Calu3 (cell line): Measurements from ENCODE around the gene PRB3. TPM values are rescaled to one million over a fixed set of nuclear protein-coding genes. Genes with fewer than 3 reads are reported as not detected.

Experiments
- Bru-seq: library from RNA; stranded (reverse); fragments of 400-500 nt; gene quantifications from one replicate; lab custom pipeline; 2021; lab: Mats Ljungman, UMichigan
- BruChase-seq, 2 experiments: library from RNA; stranded (reverse); fragments of 400-500 nt; gene quantifications; one replicate each; lab custom pipeline; 2021; lab: Mats Ljungman, UMichigan
- BruUV-seq: library from RNA; stranded (reverse); fragments of 400-500 nt; replicated peaks from 2 replicates; lab custom pipeline; 2021; lab: Mats Ljungman, UMichigan
- CTCF ChIA-PET: fragments of 300-600 bp; sonication (Branson Sonifier 250); formaldehyde crosslinking; loops from one replicate; lab custom pipeline; 2022; ENCODE audit warnings: antibody characterized with exemption; lab: Charles Lee
- DNase-seq: peaks from one replicate; pipeline ENCODE4 v3.0.0; 2022
- H3K27ac Mint-ChIP-seq: one replicate; pipeline ENCODE4 v1.8.0; 2022; ENCODE audit warnings: mixed read lengths; ENCODE audit not compliant: unreplicated experiment
- H3K27me3 Mint-ChIP-seq: one replicate; pipeline ENCODE4 v1.8.0; 2022; ENCODE audit warnings: mixed read lengths; ENCODE audit not compliant: unreplicated experiment
- H3K36me3 Mint-ChIP-seq: one replicate; pipeline ENCODE4 v1.8.0; 2022; ENCODE audit warnings: mild to moderate bottlenecking, moderate library complexity, mixed read lengths; ENCODE audit not compliant: insufficient read depth, unreplicated experiment
- H3K4me1 Mint-ChIP-seq: one replicate; pipeline ENCODE4 v1.8.0; 2022; ENCODE audit warnings: mild to moderate bottlenecking, low read depth, mixed read lengths; ENCODE audit not compliant: unreplicated experiment
- H3K4me3 Mint-ChIP-seq: one replicate; pipeline ENCODE4 v1.8.0; 2022; ENCODE audit warnings: mild to moderate bottlenecking, low read depth, moderate library complexity, mixed read lengths; ENCODE audit not compliant: unreplicated experiment
- H3K9me3 Mint-ChIP-seq: one replicate; pipeline ENCODE4 v1.8.0; 2022; ENCODE audit warnings: low read depth, mixed read lengths; ENCODE audit not compliant: unreplicated experiment
- CTCF ChIP-seq: fragments of 200-600 bp; IDR thresholded peaks from one replicate; pipeline ENCODE4 v1.8.0; 2022; ENCODE audit warnings: antibody characterized with exemption; ENCODE audit not compliant: unreplicated experiment
- intact Hi-C: fragments of 100-400 bp; cut with micrococcal nuclease; formaldehyde crosslinking; loops from one replicate; pipeline ENCODE4 v1.10.0; 2022; ENCODE audit not compliant: unreplicated experiment
- long read RNA-seq: library from polyadenylated mRNA; stranded (forward); transcript quantifications from one replicate; pipeline ENCODE4 v2.0.0, GENCODE V29; 2022
- total RNA-seq: library from RNA; stranded (reverse); gene quantifications from 2 replicates; pipeline ENCODE4 v1.2.3, GENCODE V29; 2022

The PRB3 gene
- not detected in 2 replicates for total RNA-seq
- not detected for Bru-seq, nascent RNA
- not detected for BruChase-seq, experiment 1, labeled RNA remaining after a 6-hour chase
- BruChase-seq, experiment 2, labeled RNA remaining after a 2-hour chase: not detected
- long read RNA-seq: 0 reads

GRCh38 chr12:11269607-11270006 is at the start of gene PRB3:
PRB3 (minus strand) TSS chr12:11269707; CDS start chr12:11269669, 38 bp downstream.
- H3K4me1 Mint-ChIP-seq: no peaks in the 10 kb centered on the region
- TF ChIP-seq CTCF: no peak
- BruUV-seq: no TSS peak
- H3K4me3 Mint-ChIP-seq: no peak within 1 kb of the TSS
- intact Hi-C loops: no loop called here
- CTCF ChIA-PET: no interaction called here
- H3K27ac Mint-ChIP-seq: no peak within 1 kb of the TSS
- peaks cover 59% of the 10 kb centered on the region for H3K27me3 Mint-ChIP-seq
- no peaks in the 10 kb centered on the region for H3K36me3 Mint-ChIP-seq
- DNase-seq: no peak
- no peaks in the 10 kb centered on the region for H3K9me3 Mint-ChIP-seq

GRCh38 chr12:11310336-11310735 is 40.8 kb upstream of the PRB3 start, which contains the start of gene PRB4:
PRB4 (minus strand) TSS chr12:11310436; CDS start chr12:11310398, 38 bp downstream.
- DNase-seq: no peak
- no peaks in the 10 kb centered on the region for H3K36me3 Mint-ChIP-seq
- H3K9me3 Mint-ChIP-seq: peaks cover 1% of the 10 kb centered on the region
- peaks cover 76% of the 10 kb centered on the region for H3K27me3 Mint-ChIP-seq
- H3K4me3 Mint-ChIP-seq: no peak within 1 kb of the TSS
- CTCF ChIA-PET: no interaction called here
- no peaks in the 10 kb centered on the region for H3K4me1 Mint-ChIP-seq
- no peak within 1 kb of the TSS for H3K27ac Mint-ChIP-seq
- intact Hi-C loops: no loop called here
- BruUV-seq: no TSS peak
- no peak for TF ChIP-seq CTCF

DNA sequence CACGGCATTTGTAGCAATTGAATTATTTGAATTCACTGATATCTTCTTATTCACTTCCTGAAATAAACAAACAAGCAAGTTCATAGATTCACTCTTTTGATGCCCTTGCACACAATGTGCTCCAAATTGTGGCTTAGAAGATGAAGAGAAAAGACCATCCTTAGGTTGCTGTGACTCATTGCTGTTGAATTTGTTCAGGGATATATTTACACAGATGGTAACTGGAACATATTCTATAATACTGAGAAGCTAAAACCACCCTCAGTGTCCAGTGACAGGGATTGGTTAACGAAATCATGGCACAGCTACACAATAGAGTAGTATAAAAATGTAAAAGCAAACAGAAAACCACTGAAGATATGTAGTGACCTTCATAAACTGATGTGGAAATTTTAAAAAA is 37.6 kb upstream of the PRB3 start:
- no peak for TF ChIP-seq CTCF
- Mint-ChIP-seq H3K9me3 (no peaks in the 10 kb centered on the region), H3K27ac (no peak overlapping the region), H3K4me1 (no peaks in the 10 kb centered on the region), H3K4me3 (no peak overlapping the region), H3K36me3 (no peaks in the 10 kb centered on the region), H3K27me3 (peaks cover 66% of the 10 kb centered on the region)
- no TSS peak for BruUV-seq
- intact Hi-C loops: no loop called here
- DNase-seq: no peak
- CTCF ChIA-PET: no interaction called here

GRCh38 chr12:11273449-11273848 is 3.9 kb upstream of the PRB3 start:
- H3K4me1 Mint-ChIP-seq: no peaks in the 10 kb centered on the region
- BruUV-seq: no TSS peak
- H3K9me3 Mint-ChIP-seq: no peaks in the 10 kb centered on the region
- TF ChIP-seq CTCF: no peak
- peaks cover 33% of the 10 kb centered on the region for H3K27me3 Mint-ChIP-seq
- intact Hi-C loops: no loop called here
- H3K27ac Mint-ChIP-seq: no peak overlapping the region
- no peak overlapping the region for H3K4me3 Mint-ChIP-seq
- no peaks in the 10 kb centered on the region for H3K36me3 Mint-ChIP-seq
- no peak for DNase-seq
- CTCF ChIA-PET: no interaction called here
